Subcutaneous adipose tissue (tissue), 4 donors: ENCODE results near the gene SLC9A5. TPM values are rescaled to one million over a fixed set of nuclear protein-coding genes. Genes with fewer than 3 reads are reported as not detected.

Experiments
- CTCF ChIP-seq: fragments of 450-650 bp; IDR thresholded peaks from one replicate; pipeline ENCODE4 v1.5.1; 2016; ENCODE audit warnings: low read depth, mild to moderate bottlenecking, control low read depth, antibody characterized with exemption, moderate library complexity
- total RNA-seq, 4 donors: library from RNA; depleted of rRNA; stranded (reverse); fragments of >200 nt; gene quantifications; one replicate each; pipeline ENCODE4 v1.1.0, GENCODE V29; 2016

Gene SLC9A5
- total RNA-seq, 4 donors from 2014 or later = 1.0 to 2.3 (median 1.3) TPM; not detected in 1

GRCh38 chr16:67242138-67242730, 6.5 kb upstream of the SLC9A5 start:
- no peak for TF ChIP-seq CTCF

DNA sequence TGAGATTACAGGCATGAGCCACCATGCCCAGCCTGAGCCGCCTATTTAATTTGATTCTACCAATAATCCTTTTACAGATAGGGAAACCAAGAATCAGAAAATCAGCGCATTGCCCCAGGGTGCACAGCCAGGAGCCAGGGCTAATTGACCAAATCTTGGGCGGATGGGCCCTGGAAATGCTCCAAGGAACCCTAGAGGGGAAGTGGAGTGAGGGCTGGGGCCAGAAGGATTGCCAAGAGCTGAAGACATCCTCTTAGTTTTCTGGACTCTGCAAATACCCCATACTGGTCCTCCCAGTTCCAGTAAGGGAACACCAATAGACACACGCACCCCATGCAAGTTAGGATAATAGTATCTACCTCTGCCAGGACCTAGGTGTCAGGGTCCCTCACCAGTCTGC, 5.3 kb upstream of the SLC9A5 start:
- no peak for TF ChIP-seq CTCF

DNA sequence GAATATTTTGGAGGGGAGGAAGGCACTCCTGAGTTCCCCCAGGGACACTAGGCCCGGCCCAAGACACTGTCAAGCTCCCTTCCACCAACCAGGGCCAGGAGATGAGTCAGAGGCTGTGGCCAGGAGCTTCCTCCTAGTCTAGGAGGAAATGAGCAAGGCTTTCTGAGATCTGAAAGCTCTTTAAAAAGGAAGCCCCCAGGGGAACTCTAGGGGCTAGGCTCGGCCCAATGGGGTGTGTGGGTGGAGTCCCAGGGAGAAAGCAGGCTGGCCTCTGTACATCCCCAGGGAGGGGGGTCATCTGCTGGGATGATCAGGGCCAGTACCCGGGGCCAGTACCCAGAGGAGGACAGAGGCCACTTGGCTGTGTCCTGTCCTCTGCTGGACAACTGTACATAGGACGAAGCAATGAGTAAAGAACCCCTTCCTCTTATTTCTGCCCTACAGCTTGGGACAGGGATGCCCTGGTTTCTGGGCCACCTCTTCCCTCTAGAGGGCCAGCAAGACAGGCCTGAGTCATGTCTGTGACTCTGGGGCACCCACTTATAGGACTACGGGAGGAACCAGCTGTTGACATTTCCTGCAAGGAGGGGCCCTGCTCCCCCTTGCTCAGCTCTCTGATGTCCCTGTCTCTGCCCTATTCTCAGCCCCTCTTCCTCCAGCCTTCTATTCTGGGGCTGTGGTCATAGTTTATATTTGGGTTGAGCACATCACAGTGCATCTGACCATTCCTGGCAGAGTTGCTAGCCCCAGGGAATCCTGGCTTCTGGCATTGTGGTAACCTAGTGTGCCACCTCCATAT, 4.2 kb upstream of the SLC9A5 start:
- TF ChIP-seq CTCF = no peak

- no peak for TF ChIP-seq CTCF
Measured at GRCh38 chr16:67245186-67245585, 3.6 kb upstream of the SLC9A5 start.

GRCh38 chr16:67245674-67246080, 3.1 kb upstream of the SLC9A5 start:
- TF ChIP-seq CTCF = no peak

DNA sequence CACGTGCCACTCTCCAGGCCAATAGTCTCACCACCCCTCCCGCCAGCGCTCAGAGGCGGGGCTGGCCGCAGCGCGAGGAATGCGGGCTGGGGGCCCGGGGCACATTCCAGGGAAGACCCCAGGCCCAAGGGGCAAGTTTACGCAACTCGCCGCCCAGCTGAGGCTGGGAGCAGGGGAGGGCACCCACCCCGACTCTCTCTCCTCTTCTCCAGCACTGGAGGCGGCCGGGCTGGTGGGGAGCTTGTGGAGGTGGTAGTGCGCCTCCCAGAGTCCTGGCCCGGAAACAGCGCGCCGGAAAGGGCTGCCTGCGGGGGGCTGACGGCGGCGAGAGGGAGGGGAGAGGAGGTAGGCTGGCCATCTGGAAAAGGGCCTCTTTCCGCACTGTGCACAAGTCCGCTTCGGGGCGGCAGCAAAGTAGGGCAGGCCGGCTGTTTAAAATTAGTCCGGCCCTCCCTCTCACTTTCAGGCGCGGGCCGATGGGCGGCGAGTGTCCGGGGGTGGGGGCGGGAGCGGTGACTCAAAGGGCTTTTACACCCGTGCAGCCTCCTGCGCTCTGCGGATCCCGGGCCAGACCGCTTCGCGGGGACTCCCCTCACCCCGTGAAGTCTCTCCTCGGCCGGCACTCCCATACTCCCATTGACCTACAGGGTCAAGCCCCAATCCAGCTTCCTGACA, 2.6 kb upstream of the SLC9A5 start:
- TF ChIP-seq CTCF = no peak

GRCh38 chr16:67246756-67247191, 2.0 kb upstream of the SLC9A5 start:
- no peak for TF ChIP-seq CTCF
